Fibroblast of pulmonary artery (primary cell): ENCODE results near the gene RHD.
A peak's percentile ranks its signal among the peaks of the same experiment; 100 is the strongest.
"Not testable (repeated sequence)": the region's sequence is repeated elsewhere in the genome, so short reads cannot be mapped to it uniquely, and the experiment has no call there.

Source experiments
- DNase-seq: peaks from one replicate; pipeline ENCODE4 v3.0.0-alpha.2; 2010; ENCODE audit warnings: low read depth
- H3K4me3 ChIP-seq: replicated peaks from 2 replicates; pipeline ENCODE4 v1.5.1; 2011; ENCODE audit warnings: low read depth, mild to moderate bottlenecking, control low read depth, low read length, moderate library complexity
- CTCF ChIP-seq: IDR thresholded peaks from 2 replicates; pipeline ENCODE4 v1.5.1; 2011; ENCODE audit warnings: mild to moderate bottlenecking, control low read depth, low read length, inconsistent platforms; ENCODE audit errors: missing control alignments

The RHD gene

GRCh38 chr1:25356441-25356840, 84.1 kb downstream of the RHD start:
- H3K4me3 ChIP-seq = no peak overlapping the region
- DNase-seq = no peak
- TF ChIP-seq CTCF = no peak

- no peak for DNase-seq
- no peak for TF ChIP-seq CTCF
- H3K4me3 ChIP-seq = no peak overlapping the region
These were observed 84.5 kb downstream of the RHD start for GRCh38 chr1:25356848-25357247.

GRCh38 chr1:25360596-25361581, 88.6 kb downstream of the RHD start:
- TF ChIP-seq CTCF = no peak
- DNase-seq = peak; percentile 47
- H3K4me3 ChIP-seq = no peak overlapping the region

DNA sequence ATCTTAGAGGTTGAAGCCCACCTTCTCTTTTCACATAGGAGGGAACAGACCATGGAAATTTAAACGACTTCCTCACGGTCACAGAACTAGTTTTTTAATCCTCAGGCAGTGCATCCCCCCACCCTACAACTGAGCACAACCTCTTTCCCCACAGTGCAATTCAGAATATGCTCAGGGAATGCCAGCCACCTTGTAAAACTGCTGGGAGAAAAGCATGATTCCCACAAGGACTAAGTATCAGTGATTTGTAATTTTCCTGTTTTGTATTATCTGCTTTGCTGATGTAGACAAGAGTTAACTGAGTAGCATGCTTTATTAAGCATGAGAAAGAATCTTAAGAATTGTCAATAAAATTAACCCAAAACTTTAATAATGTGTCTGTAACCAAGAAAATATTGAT, 89.6 kb downstream of the RHD start:
- no peak overlapping the region for H3K4me3 ChIP-seq
- DNase-seq = no peak
- TF ChIP-seq CTCF = no peak

DNA sequence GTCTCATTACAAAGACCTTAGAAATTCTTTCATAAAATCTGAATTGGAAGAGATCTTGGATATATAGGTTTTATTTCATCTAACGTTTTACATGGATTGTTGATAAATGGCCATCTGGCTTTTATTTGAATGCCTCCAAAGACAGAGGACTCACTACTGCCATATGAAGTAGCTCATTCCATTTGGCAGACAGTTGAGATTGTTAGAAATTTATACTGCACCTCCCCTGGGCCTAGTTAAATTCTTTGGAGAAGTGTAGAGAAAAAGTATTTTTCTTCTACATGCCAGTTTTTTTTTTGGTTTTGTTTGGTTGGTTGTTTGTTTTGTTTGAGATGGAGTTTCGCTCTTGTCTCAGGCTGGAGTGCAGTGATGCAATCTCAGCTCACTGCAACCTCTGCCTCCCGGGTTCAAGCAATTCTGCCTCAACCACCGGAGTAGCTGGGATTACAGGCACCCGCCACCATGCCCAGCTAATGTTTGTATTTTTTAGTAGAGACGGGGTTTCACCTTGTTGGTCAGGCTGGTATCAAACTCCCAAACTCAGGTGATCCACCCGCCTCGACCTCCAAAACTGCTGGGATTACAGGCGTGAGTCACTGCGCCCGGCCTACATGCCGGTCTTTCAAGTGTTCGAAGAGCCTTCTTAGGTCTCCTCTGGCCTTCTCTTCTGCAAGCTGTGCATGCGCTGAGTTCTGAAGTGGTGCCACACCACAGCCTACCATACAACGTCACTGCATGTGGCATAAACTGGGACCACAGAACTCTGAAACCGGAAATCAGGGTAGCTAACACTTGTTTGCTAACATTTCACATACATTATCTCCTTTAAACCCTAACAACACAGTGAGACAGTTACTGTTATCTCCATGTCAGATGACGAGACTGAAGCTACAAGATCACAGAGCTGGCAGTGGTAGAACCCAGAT, 90.6 kb downstream of the RHD start:
- H3K4me3 ChIP-seq, DNase-seq: not testable (repeated sequence)

GRCh38 chr1:25369241-25369640, 96.9 kb downstream of the RHD start:
- H3K4me3 ChIP-seq = no peak overlapping the region
- TF ChIP-seq CTCF = no peak

GRCh38 chr1:25369691-25370271, 97.5 kb downstream of the RHD start:
- not testable (repeated sequence) for DNase-seq, H3K4me3 ChIP-seq

More at GRCh38 chr1:25369241-25369640, 96.9 kb downstream of the RHD start:
- DNase-seq = no peak

GRCh38 chr1:25371757-25372156, 99.4 kb downstream of the RHD start:
- not testable (repeated sequence) for H3K4me3 ChIP-seq
- peak; percentile 77 for DNase-seq

GRCh38 chr1:25378367-25378766, 106.1 kb downstream of the RHD start:
- not testable (repeated sequence) for DNase-seq, H3K4me3 ChIP-seq
